GM18858 (cell line): ENCODE data around the gene CELF4.

ENCODE experiments used
- ATAC-seq: cut with Tn5 transposase; IDR thresholded peaks from one replicate; pipeline ENCODE4 v1.9.1; 2021; ENCODE audit not compliant: unreplicated experiment

CELF4 gene

DNA sequence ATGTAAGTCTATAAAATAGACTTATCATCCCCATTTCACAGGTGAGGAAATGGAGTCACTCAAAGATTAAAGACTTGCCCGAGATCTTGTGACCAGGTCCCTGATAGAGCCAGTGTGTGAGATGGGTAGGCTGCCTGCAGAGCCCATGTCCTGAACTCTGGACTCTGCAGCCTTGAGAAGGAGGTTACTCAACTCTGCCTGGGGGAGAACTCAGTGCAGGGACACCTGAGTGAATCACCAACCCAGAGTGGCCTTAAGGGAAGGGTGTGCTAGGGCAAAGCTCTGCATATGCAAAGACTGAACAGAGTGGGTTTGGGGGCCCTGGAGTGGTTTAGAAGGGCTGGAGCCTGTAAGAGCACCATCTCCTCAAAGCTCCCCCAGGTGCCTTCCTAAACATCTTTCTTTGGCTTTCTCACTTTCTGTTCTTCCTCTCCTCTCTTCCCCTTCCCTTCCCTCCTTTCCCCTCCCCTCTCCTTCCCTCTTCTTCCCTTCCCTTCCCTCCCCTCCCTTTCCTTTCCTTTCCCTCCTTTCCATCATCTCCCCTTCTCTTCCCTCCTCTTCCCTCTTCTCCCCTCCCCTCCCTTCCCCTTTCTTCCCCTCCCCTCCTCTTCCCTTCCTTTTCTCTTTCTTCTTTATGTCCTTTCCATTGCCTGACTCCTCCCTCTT lies 67.6 kb downstream of the CELF4 start:
- no peak for ATAC-seq

DNA sequence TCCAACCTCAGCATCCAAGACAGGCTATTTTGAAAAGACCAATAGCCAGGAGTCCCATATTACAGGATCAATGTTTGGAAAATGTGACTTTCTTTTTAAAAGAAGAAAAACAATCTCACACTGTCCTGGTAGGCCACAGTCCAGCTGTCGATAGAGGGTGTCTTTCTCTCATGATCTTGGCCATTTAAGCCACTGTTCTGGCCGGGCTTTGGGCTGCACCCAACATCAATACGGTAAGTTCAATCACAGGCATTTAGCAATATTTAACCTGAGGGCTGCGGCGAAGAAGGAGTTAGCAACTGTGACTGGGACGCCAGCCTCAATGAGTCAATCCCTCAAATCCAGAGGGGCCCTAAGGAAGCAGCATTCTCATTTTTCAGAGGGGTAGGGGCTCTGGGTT lies 69.0 kb downstream of the CELF4 start:
- ATAC-seq: no peak

DNA sequence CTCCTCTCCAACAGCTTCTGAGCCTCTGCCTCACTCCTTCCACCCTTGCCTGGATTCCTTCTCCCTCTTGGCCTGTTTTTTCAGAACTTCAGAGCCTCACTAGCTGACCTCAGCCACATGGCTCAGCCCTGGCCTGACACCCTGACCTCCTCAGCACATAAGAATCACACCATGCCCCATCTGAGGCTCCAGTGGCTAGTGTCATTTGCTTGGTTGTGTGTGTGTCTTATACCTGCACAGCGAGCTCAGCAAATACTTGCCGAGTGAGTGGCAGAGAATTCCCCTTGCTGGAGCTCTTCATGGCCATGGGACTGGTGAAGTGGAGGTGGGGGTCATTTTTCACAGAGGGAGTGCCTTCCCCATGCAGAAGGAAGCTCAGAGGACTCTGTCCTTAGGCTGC lies 70.2 kb downstream of the CELF4 start:
- no peak for ATAC-seq

DNA sequence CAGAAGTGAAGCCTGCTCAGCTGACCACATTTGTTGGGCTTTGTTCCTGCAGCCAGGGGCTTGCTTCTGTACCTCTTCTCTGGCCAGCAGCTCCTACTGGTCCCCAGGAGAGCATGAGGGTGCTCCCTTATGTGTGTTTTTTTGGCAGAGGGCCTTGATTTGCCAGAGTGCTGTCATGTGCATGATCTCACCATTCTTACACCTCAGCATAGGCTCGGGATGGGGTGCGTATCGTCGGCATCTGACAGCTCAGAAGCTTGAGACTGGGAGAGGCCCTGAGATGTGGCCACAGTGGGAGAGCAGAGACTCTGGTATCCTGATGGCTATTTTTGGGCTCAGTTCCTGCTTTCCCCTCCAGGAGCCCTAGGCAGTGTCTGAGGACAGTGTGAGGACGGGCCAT lies 71.2 kb downstream of the CELF4 start:
- ATAC-seq: no peak

DNA sequence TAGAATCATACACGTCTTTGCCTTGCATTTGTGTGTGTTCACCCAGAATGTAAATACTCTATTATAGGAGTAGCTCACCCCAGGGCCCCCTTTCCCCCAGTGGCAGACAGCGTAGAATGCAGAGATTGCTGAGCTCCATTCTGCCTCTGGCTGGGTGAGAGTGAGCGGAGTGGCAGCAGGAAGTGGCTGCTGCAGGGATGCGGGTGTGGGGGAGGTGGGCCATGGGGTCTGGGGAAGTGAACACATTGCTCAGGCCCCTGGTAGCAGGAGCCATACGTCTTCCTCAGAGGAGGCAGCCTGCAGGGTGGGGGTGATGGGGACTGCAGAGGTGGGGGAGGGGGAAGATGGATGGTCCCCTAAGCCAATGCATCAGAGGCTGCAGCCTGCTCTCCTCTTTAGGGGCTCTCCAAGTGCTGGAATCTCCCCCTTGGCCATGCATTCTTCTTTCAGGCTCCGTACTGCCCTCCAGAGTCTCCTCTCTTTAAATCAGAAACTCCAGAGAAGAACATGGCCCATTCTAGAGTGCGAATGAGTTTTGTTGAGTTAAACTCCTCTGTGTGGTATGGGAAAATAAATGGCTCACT lies 72.2 kb downstream of the CELF4 start:
- ATAC-seq: no peak

DNA sequence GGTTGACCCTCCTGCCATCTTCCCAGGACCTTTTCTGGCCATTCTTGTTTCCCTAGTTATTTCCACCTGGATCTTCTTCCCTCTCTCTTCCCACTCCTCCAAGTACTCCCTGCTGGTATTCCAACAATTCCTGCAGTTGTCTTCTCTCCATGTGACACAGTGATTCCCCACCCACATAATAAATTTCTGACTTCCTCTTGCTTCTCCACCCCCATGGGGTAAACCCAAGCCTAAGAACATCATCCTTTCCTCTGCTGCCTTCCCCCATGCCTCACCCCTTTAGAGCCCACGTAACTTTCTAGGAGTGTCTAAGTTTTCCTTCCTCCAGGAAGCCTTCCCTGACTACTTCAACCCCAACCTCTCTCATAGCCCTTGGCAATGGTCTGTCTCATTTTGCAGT lies 72.6 kb downstream of the CELF4 start:
- ATAC-seq: no peak

DNA sequence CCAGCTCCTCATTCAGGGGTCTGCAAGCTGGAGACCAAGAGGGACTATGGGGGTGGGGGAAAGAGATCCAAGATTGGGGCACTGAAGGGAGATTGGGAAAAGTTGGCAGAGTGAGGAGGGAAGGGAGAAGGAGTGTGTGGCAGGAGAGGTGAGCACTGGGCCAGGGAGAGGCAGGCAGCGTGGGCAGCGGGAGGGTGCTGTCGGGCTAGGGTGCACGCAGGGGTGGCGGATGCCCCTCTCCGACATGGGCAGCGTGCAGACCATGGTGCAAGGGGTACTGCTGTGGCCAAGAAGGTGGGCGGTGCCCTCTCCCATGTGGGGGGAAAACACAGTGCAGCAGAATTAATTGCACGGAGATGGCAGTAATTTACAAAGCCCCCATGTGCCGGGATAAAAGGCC lies 74.1 kb downstream of the CELF4 start:
- ATAC-seq: no peak

DNA sequence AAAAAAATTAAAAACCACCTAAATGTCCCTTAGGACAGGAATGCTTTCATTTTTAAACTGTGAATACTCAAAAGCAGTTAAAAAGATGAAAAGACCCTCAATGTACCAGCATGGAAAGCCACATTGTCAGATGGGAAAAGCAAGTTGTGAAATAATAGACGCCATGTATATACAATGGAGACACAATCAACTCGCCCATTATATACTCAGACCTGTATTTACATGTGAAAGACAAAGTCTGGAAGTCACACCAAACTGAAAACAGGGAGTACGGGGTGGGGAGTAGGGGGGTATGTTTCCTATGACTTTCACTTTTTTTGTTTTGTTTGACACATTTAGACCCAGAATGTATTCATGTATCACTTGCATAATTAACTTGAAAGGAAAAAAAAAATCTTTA lies 75.6 kb downstream of the CELF4 start:
- no peak for ATAC-seq

DNA sequence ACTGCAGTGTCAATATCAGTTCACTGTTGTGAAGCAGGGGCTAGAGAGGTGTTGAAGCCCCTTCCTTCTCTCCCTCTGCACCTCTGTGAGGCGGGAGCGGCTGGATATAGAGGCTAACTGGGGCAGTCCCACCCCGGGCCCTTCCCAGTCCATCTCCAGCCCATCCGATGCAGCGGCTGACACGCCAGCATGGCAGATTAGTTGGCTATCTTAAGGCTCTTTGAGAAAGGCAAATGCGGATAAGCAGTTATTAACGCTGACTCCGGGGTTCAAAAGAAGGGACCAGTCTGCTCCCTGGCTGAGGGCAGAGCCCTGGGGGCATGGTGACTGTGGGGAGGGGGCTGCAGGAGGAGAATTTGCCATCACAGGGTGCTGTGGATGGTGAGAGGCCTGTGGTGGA lies 76.6 kb downstream of the CELF4 start:
- ATAC-seq: no peak

DNA sequence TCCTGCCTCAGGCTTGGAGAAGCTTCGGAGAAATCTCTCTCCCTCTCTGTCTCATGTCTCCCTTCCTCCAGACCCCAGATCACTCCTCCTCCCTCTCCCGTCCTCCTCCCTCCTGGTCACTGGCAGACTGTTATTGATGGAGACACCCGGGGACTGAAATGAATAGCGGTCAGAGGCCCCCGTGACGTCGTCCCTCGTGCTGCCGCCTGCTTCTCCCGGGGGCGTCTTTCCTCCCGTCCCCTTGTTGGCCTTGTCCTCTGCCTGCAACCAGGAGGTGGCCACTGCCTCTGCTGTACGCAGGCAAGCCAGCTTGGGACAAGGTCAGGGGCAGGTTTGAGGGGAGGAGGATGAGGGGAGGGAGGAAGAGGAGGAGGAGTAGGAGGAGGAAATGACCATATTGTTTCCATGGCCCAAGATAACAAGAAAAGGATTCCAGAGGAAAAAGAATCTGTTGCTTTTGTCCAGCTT lies 78.2 kb downstream of the CELF4 start:
- no peak for ATAC-seq

DNA sequence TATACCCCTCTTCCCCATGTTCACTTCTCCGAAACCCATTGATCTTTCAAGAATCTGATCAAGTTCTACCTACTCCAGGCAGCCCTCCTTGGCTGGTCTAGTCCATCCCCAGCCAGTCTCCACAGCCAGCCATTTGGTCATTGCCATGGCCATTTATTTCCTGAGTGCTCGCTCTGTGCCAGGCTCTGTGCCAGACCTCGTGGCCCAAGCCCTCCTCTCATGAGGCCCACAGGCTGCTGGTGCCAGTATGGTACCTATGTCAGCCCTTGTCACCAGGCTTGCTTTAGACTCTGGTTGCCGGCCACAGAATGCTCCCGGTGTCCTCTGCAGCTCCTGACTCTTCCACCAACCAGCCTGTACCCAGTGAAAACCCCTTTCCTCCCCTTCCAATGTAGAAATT lies 78.8 kb downstream of the CELF4 start:
- no peak for ATAC-seq

DNA sequence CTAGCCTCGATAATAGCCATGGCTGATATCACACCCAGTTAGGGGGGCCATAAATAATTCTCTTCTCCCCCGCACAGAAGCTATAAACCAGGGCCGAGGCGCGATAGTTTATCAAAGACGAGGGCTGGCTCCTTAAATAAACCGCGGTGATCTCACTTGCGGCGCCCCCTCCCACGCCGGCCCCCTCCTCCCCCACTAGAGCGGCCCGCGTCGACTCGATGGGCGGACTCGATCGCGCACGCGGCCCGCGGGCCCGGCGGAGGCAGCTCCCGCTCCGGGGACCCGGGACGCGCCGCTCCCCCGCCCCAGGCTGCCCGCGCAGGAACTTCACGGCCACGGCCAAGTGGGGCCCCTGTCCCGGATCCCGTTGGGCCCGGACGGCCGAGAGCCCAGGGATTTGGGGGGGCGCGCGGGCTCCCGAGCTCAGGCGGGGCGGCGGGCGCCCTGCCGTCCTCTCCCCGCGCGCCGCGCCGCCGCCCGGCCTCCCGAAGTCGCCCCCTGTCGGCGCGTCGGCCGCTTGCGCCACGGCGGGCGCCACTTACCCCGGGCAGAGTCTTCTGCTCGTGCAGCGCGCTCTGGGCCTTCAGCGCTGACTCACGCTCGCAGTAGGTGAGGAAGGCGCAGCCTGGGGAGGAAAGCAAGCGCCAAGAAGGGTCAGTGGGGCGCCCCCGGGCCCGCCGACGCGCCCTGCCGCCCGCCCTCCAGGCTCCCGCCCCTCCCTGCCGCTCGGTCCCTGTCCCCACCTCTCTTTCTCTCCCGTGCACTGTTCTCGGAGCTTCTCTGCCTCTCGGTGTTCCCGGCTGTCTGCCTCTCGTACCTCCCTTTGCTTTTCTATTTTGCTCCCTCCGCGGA lies 80.4 kb downstream of the CELF4 start:
- no peak for ATAC-seq

DNA sequence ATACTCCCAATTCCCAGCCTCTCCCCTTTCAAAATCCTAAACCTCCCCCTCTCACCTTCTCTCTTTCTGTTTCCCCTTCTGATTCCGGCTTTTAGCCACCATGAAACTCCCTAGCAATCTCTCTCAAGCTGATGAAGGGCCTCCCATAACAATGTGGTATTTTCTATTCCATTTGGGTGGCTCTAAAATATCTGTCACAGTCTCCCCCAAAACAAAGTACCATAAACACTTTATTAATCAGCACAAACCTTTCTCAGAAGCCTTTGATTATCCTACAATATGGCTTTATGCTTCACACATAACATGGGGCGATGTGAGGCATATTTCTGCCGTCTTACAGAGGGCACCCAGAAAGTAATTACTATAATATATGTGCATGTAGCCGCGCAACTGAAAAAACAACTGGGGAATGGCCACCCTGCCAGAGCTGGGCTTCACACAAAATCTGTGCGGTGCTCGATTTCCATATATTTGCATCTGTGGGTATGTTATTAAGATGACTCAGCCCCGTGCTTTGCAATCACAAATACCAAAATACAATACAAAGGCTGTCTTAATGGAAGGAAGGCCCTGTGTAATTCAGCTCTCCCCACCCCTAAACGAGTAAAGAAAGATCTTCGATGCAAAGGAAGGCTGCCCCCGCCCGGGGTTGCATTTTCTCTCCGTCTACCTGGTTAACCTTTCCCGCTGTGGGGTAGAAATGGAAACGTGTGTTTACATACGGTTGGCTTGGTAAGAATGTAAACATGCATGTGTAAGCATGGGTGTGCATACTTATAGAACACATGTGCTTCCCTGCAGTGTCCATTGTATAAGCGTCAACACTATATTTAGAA lies 81.4 kb downstream of the CELF4 start:
- ATAC-seq: no peak

DNA sequence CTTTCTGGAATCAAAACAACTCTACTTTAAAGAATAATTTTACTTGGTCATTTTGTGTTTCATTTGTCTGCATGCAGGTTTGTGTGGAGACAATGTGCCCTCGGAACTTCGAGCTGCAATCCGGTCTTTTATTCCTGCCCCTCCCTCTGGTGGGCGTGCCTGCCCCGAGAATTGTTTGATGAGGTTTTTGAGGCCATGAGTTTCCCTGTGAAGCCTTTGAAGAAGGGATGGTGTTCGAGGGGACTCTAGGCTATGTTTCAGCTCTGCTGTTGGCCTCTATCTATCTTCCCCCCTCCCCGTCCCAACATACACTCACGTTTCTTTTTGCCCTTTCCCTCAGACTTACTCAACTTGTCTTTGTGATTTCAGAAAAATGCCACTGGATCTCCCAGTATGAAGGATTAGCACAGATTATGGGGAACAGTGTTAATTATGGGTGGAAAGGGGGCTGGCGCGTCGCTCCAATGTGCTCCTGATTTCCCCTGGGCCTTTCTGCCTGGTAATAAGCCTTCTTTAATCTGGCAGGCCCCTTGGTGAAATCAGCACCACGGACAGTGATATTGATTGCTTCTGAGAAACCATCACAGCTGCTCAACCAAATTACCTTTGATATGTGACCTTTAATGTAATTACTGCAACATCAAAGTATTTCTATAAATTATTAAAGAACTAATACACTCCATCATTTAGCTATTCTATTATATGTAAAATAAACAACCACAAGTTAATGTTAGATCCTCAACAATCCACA lies 82.2 kb downstream of the CELF4 start:
- ATAC-seq: no peak

DNA sequence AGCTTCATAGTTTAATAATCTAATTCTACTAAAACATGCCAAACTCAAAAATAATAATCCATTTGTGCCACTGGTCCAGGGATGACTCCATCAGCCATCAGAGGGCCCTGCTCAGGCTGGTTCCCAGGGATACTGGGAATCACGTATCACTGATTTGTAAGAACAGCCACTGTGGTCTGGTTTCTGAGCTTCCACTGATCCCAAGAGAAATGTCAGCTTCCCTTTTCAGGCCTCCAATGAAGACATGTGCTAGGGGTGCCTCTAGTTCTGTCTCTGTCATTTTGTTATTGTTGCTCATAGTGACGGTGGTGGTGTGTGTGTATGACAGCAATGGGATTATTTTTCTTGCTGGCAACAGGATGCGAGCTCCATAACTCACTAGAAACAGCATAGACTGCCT lies 83.2 kb downstream of the CELF4 start:
- ATAC-seq: no peak

DNA sequence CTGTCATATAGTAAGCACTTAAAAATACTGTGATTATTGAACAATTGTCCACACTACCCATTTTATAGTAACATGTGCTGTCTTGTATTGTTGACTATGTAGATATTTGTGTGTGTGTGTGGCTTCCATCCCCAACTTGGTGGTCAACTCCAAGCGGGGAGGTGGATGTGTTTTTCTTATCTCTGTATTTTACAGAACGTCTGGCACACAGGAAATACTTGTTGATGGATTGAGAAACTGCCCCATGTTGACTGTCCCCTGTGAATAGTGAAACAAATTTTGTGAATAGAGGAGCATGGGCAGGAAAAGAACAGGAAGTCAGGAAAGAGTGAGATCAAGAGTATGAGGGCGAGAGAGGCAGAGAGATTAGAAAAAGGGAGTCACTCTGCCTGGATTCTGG lies 83.6 kb downstream of the CELF4 start:
- ATAC-seq: no peak

DNA sequence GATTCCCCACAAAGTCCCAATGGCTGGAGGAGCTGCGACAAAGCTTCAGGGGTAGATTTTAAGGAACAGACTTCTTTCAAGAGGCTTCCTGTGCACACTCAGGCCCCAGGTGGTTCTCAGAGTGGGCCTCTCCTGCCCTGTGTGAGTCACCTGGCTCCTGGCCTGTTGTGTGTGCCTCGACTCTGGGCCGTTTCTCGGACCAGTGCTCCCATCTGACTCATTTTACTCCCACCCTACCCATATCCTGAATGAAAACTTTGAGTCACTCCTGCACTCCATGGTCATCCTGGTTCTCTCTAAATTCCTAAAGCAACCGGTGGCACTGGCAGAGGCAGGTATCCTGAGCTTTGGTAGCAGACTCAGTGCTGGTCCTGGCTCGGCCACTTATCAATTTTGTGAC lies 84.1 kb downstream of the CELF4 start:
- no peak for ATAC-seq

DNA sequence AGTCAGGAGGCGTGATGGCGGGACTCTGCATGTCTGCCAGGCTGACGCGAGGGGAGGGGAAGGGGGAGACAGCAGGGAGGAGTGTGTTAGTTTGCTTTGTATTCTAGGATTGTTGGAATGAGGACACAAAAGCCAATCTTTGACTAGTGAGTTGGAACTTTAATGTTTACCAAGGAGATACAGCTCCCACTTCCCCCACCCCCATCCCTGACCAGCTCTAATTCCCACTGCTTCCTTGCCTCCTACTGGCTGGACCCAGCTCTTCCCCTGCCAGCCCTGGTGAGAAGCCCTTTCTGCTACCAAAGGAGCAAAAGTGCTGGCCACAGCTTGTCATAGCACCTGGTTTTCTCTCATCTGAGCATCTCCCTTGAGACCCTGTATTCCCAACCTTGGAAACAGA lies 84.5 kb downstream of the CELF4 start:
- no peak for ATAC-seq

DNA sequence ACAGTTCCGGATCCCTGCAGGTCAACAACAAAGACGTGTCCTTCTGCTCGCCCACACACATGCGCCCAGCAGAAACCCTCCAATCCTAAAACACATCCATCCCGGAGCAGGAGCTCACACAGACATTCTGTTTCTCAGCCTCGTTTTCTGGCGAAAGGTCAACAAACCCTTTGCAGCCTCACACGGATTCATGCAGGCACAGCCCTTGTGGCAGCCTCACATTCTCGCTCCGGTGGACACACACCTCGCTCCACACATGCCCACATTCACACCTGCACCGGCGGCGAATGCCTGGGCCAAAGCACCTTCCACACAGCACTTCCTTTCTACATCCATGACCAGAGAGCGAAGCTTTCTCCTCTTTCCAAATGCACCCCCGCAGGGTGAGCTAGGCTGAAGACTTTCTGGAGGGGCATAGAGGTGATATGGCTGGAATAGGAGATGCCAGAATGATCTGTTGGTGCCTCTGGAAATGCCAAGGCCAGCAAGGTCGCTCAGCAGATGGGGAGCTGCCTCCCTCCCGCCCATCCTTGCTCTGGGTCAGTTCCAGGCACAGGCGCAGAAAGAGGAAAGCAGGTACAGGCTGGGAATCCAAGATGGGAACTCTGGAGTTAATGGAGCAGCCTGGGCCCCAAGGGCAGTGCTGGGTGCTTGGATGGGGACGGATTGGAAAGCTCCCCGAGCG lies 88.8 kb downstream of the CELF4 start:
- no peak for ATAC-seq

DNA sequence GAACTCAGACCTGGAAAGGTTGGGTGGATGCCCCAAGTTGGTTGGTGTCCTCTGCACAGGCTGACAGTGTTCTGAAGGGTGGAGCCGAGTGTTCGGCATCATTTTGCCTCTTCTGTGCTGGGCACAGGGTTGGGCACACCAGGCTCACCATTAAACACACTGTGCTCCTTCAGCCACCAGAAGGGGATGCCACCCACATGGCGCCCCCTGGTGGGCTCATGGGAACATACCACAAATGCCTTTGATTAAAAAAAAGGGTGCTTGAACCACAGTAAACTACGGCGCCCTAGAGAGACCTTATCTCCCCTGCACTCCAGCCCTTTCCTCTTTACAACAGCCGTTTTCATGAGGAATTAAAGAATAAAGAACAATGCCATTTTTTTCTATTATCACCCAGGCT lies 89.4 kb downstream of the CELF4 start:
- no peak for ATAC-seq
